ENCODE data around the gene NUP210L. TPM values are rescaled to one million over a fixed set of nuclear protein-coding genes. Genes with fewer than 3 reads are reported as not detected.

NUP210L gene
- total RNA-seq, 4 donors from 2014 or later, result 0.22 TPM; not detected in 3

DNA sequence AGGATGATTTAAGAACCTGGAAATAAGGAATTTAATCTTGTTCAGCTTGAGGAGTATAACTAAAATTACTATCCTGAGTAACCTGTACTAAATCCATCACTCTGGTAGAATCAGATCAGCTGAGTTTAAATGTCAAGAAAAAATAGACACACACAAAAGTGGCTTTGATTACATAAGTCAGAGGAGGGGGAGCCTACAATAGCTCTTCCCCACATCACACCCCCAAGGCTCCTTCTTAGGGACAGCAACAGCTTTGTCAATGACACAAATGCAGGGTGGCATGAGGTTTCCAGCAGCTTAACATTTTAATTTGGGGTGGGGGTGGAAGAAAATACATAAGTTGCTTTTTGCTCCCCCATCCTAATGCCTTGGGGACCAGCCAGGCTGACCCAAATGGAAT lies 12.6 kb upstream of the NUP210L start:
- TF ChIP-seq, protein P1, sequence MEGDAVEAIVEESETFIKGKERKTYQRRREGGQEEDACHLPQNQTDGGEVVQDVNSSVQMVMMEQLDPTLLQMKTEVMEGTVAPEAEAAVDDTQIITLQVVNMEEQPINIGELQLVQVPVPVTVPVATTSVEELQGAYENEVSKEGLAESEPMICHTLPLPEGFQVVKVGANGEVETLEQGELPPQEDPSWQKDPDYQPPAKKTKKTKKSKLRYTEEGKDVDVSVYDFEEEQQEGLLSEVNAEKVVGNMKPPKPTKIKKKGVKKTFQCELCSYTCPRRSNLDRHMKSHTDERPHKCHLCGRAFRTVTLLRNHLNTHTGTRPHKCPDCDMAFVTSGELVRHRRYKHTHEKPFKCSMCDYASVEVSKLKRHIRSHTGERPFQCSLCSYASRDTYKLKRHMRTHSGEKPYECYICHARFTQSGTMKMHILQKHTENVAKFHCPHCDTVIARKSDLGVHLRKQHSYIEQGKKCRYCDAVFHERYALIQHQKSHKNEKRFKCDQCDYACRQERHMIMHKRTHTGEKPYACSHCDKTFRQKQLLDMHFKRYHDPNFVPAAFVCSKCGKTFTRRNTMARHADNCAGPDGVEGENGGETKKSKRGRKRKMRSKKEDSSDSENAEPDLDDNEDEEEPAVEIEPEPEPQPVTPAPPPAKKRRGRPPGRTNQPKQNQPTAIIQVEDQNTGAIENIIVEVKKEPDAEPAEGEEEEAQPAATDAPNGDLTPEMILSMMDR (IDR thresholded peaks at IDR 0.05; ENCODE audit: low read depth), result no peak

DNA sequence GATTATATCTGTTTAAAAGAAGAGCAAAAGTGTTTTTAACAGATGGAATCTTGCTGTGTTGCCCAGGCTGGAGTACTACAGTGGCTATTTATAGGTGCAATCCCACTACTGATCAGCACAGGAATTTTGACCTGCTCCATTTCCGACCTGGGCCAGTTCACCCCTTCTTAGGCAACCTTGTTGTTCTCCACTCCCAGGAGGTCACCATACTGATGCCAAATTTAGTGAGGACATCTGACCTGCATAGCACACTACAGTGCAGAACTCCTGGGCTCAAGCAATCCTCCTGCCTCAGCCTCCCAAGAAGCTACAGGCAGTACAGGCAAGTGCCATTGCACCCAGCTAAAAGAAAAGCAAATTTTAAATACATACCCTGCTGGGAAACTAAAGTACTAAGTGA lies 11.3 kb upstream of the NUP210L start:
- TF ChIP-seq, protein P1 (IDR thresholded peaks at IDR 0.05; ENCODE audit: low read depth), result no peak

DNA sequence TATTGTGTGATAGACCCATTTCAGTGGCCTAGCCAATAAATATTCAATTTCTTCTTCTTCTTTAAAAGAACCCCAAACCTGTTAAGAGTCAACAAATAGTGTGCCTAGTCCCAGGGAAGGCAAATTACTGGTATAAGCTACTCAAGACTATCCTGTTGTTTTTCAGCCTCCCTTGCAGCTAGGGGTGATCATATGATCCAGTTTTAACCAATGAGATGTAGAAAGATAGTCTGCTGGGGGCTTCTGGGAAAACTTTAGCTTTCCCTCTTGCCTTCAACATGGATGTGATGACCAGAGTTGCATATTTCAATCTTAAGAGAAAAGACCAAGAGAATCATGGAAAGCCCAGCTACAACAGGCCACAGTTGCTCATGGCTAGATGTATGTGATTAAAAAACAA lies 4.7 kb upstream of the NUP210L start:
- TF ChIP-seq, protein P1 (IDR thresholded peaks at IDR 0.05; ENCODE audit: low read depth), result no peak

DNA sequence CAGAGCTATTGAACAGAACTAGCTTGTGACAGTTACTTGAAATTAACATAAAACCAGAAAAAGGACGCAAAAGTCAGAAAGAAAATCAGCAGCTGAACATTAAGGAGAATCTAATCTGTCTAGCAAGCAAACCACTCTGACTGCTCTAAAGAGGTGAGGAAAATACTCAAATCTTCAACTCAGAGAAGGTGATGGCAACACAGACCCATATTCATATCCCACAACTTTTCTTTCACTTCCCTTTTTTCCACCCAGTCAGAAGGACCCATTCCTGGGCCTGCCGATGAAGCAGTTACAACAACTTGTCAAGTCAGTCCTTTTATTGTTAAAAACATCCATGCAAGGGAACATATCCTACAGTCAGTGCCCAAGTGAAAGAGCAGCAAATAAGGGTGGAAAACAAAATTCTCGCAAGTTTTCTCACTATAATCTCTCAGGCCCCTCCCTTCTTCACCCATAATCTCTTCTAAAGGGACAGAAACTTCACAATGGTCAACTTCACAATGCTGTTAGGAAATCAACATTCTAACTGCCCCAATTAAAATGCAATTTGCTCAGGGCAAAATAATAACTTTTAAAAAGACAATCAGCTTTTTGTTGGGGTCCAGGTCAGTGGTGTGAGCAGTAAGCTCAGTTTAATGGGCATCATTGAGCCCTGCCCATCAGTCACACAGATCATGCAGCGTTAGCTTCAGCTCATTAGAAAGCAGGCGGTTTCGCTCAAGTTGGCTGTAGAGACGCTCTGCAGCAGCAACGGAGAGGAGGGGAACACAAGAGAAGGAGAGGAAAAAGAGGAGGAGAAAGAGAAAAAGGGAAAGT lies 3.6 kb upstream of the NUP210L start:
- TF ChIP-seq, protein P1 (IDR thresholded peaks at IDR 0.05; ENCODE audit: low read depth), result no peak

DNA sequence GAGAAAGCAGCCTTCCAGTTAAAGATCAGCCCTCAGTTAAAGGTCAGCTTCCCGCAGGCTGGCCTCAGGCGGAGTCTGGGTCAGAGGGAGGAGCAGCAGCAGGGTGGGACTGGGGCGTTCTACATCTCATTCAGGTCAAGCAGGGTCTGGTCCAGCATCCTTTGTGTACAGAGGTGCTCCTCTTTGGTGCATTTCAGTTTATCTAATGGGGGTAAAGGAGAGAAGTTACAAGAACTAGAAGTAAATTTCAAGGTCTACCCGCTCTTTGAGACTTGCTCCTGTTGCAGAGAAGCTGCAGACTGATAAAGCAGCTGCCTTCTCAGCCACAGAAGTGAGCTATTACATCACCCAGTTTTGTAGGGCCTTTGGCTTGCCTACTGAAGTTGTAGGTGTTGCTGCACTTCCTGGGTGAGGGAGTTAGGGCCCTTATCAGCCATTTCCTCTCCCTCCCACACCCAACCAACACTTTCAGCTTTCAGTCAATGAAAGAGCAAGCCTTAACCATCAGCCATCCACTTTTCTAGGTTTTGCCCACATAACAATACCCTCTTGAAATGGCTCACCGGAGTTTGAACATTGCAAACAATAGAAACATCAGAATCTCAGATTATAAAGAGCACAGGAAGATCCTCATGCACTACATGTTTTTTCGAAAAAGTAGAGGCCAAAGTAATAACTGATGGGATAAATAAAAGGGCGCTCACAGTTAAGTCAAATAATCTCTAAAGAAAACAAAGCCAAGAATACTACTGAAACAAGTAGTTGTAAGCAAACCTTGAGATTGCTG lies 2.8 kb upstream of the NUP210L start:
- TF ChIP-seq, protein P1 (IDR thresholded peaks at IDR 0.05; ENCODE audit: low read depth), result no peak

DNA sequence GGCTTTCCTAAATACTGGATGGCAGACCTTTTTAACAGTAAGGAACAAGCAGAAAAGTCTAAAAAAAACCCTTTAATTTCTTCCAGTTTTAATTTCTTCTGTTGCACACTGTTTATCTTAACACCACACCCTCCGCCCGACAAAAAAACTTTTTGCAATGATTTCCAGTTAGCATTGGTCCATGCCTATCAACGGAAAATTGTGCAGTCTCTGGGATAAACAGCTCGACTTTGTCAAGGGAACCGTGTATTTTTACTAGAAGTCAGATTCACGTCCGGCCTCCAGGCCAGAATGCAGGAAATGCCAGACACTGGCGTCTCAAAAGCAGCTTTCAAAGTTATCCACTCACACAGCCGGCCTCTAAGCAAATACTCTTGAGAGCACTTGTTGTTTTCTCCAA lies 378 bp upstream of the NUP210L start:
- TF ChIP-seq, protein P1 (IDR thresholded peaks at IDR 0.05; ENCODE audit: low read depth), result no peak

DNA sequence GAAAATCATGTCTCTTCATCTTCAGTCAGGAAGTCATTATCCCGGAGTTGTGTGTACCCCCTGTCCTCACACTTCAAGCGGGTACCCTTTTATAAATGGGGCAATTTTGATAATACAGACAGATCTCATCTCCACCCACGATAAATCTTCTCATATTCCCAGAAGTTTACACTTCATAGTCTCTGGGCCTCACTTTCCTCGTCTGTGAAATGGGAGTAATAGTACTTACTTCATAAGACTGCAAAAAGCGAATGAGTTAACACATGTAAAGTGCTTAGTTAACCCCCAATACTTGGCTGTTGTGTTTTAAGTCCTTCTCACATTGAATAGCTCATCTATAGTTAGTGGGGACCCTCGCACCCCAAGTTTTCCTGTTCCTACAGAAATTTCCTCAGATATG lies 820 bp downstream of the NUP210L start:
- TF ChIP-seq, protein P1 (IDR thresholded peaks at IDR 0.05; ENCODE audit: low read depth), result no peak

Data from subcutaneous adipose tissue (tissue), 4 donors.